G401.6 (cell line): ENCODE results near the gene ECM1.
A peak's percentile ranks its signal among the peaks of the same experiment; 100 is the strongest.

ENCODE experiments used
- FAIRE-seq: peaks from 2 replicates; lab custom pipeline; 2012; peaks lifted over from hg19 to GRCh38; lab: Jason Lieb, UNC

The ECM1 gene

DNA sequence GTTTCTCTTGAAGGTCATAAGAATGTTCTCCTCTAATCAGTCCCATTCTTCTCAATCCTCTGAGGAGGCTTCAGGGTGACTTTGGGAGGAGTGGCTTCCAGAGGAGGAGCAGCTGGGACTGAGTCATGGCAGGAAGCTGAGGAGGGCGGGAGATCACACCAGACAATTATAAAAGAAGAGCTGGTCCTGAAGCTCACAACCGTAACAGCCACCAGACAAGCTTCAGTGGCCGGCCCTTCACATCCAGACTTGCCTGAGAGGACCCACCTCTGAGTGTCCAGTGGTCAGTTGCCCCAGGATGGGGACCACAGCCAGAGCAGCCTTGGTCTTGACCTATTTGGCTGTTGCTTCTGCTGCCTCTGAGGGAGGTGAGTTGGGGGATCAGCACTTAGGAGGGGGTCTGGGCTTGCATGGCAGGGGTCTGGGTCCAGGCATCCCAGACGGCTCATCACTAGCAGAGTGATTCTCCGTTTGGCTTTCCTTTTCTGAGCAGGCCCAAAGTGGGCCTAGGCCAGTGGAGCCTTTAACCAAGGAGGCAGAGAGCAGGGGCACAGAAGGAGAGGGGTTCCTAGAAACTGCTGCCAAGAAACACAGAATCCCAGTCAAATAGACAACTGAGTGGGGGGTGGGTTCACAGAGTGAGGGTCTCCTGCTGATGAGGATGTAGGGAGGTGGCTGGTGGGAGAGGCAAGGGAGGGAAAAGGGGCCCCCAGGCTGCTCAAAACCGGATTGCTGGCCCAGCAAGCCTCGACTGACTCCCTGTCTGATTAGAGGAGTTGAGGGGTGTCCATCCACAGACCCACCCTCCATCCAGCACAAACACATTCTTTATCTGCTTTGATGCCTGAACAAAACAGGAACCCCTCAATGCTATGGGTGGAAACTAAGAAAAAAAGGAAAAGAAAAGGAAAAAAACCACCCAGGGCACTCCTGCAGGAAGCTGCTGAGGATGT, at the start of gene ECM1:
Gene ECM1 (plus strand): TSS at position 198 of the 953 bp plus-strand sequence. CDS start 101 bp downstream, at position 299.
- peak; percentile 8 for FAIRE-seq

DNA sequence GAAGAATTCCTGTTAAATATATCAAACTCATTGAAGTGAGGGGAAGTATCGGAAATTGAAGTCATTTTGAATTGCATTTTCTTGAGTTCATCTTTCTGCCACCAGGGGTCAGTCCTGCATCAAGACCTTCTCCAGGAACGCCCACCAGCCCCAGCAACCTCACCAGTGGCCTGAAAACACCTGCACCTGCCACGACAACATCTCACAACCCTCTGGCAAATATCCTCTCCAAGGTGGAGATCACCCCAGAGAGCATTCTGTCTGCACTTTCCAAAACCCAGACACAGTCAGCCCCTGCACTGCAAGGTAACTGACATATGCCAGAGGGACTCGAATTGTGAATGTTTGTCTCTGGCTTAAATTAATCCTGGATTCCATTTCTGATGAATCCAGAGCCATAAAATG, 43.5 kb upstream of the ECM1 start:
- peak; percentile 49 for FAIRE-seq

DNA sequence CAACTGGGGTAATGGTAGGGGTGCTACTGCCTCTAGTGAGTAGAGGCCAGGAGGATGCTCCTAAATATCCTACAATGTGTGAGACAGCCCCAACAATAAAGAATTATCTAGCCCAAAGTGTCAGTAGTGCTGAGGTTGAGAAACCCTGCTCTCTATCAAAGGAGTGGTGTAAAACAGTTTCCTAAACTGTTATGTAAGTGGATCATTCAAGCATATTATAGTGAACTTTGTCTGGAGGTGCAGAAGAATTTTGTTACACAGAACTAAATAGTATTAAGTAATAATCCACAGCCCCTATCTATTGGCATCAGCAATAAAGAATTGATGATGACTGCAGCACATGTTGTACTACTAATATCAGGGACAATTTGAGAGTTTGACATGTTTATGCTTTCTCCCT, 40.9 kb upstream of the ECM1 start:
- FAIRE-seq = no peak

DNA sequence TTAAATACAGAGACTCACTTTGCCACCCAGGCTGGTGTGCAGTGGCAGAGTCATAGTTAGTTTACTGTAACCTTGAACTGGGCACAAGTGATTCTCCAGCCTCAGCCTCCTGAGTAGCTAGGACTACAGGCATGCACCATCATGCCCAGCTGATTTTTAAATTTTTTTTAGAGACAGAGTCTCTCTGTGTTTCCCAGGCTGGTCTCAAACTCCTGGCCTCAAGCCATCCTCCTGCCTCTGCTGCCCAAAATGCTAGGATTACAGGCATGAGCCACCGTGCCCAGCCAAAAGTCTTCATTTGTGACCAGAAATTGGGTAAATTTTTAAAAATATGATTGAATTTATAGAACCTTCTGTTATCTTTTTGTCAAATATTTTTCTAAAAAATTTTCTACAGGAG, 38.6 kb upstream of the ECM1 start:
- FAIRE-seq = no peak

DNA sequence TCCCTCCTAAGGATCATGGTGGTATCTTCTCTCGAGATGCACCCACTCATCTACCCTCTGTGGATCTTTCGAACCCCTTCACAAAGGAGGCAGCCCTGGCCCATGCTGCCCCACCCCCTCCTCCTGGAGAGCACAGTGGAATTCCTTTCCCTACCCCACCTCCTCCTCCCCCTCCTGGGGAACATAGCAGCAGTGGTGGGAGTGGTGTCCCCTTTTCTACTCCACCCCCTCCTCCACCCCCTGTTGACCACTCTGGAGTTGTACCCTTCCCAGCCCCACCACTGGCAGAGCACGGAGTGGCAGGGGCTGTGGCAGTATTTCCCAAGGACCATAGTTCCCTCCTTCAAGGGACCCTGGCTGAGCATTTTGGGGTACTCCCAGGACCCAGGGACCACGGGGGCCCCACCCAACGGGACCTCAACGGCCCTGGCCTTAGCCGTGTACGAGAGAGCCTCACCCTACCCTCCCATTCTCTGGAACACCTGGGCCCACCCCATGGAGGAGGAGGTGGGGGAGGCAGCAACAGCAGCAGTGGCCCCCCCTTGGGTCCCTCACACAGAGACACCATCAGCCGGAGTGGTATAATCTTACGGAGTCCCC, 35.2 kb upstream of the ECM1 start:
- no peak for FAIRE-seq

DNA sequence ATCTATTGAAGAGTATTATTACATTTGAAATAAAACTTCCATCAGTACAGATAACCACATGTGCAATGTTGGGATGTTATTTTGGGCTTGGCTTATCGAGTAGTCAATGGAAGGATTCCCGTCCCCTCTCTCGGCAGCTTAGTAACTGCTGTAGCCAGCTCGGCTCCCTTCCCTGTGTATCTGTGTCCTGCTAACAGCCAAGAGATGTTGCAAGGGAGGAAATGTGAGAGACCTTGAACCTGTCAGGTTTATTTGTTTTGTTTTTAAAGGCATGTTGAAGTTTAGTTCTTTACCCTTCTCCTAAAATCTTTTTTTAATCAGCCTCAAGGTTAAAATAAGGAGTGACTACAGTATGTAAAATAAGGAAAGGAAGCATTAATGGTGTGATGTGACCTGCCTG, 34.2 kb upstream of the ECM1 start:
- no peak for FAIRE-seq

DNA sequence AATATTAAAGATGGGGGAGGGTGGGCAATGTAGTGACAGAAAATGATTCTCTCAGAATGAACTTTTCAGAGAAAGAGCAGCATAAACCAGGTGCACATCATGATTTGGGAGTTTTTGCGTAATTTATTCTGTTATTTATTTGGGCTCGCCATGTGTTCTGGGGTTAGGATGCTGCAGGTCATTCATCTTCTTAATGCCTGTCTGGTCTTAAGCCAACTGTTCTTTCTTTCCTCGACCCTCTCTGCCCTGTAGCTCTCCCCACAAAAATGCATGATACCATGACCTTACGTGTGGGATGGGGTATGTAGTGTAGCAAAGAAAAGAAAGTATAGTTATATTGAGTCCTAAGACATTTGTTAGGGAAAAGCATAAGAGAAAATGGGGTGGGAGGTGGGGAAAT, 33.0 kb upstream of the ECM1 start:
- FAIRE-seq = no peak

DNA sequence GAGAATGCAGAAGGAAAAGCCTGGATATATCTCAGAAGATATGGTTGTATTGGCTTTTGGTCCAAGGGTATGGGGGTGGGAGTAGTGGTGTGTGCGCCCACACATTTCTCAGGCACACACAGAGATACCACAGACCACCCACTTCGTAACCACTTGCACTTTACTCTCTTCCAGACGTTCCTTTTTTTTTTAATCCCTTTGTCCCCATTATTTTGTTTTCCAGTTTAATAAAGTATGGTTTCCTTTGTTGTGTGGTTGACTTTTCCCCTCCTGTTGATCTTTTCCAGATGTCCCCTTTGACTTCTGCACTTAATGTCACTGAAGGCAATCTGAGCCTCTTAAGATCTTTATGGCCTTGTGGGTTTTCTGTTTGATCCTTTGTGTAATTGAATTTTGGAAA, 31.2 kb upstream of the ECM1 start:
- FAIRE-seq = no peak

DNA sequence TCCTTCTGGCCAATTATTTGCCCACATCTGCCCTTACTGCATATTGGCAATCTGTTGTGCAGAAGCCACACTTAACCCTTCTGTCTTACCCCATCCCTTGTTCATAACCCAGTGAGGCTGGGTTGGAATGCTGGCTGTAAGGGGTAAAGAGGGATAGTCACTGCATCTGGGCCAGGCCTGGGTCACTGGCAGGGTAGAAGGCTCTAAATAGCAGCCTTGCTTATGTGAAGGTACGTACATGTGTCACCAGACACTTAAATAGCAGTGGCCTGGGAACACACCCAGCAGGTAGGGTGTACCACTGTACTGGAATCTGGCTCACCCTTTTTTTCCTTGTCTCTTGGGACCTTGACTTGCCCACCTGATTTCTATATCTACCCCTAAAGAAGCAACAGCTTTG, 30.6 kb upstream of the ECM1 start:
- no peak for FAIRE-seq

DNA sequence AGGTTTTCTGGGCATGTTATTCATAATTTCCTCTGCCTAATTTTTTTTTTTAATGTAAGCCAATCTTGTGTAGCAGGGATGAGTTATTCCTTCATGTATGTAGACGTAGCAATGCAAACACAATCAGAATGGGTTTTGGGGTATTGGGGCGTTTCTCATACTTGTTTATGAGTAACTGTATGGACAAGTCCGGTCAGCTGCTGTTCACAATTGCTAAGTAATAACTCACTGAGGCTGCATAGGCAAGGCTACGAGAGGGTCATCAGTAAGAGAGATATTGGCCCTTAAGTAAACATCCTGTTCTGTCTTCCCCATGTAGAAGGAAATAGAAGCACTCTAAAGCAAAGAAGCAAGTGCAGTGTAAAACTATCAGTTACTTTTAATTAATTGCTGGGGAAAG, 30.2 kb upstream of the ECM1 start:
- FAIRE-seq = no peak

DNA sequence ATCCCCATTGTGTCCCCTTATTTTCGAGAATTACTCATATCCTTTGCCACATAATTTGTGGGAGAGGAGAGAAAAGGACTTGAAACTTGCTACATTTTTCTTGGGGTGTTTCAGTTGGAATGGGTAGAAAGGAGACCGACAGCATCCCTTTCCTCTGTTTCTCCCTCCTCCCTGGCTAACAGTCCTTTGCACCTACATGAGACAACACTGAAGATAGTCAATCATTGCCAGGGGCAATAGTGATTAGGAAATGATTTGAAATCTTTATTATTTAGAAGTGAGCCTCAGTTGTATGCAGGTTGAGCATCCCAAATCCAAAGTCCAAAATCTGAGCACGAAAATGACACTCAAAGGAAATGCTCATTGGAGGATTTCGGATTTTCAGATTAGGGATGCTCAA, 28.5 kb upstream of the ECM1 start:
- FAIRE-seq = no peak

DNA sequence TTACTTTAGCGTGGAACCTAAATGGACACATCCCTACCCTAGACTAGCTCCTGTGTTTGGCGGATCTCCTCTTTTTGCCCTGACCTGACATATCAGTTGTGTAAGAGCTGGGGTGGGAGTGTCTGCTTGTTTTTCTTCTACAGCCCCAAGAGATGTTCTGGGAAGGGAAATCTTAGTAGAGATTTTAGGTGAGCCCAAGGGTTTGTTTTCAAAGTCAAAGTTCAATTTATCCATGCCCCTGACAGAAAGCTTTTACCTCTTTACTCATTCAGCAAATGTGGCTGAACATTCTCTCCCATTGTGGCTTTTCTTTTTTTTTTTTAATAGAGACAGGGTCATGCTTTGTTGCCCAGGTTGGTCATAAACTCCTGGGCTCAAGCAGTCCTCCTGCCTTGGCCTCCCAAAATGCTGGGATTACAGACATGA, 28.0 kb upstream of the ECM1 start:
- no peak for FAIRE-seq

DNA sequence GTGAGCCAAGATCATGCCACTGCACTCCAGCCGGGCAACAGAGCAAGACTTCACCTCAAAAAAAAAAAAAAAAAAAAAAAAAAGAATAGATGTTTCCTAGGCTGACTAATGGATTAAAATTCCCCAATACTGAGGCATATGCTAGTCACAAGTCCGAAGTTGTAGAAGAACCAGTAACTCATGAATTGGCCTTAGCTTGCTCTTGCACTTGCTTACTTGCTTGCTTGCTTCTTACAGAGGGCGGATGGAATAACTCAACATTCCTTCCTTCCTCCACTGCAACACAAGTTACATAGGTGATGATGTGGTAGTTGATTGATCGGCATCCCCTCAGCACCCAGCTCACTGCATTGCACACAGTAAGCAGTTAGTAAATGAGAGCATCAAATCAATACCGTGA, 23.5 kb upstream of the ECM1 start:
- peak; percentile 95 for FAIRE-seq

DNA sequence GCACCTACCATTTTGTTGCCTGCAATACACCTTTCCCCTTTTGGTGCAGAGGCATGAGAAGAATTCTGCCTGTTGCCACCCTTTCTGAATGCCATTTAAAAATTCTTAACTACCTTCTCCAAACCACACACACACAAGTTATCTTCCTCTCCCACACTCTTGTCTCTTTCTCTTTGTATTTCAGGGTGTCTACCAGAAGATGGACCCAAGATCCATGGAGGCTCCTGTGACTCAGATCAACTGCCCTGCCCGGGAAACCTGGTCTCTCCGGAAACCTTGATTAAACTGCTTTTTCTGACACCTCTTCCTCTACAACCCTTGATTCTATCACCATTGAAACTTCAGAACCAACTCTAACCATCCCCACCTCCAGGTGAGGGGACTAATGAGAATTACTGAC, 23.0 kb upstream of the ECM1 start:
- no peak for FAIRE-seq

DNA sequence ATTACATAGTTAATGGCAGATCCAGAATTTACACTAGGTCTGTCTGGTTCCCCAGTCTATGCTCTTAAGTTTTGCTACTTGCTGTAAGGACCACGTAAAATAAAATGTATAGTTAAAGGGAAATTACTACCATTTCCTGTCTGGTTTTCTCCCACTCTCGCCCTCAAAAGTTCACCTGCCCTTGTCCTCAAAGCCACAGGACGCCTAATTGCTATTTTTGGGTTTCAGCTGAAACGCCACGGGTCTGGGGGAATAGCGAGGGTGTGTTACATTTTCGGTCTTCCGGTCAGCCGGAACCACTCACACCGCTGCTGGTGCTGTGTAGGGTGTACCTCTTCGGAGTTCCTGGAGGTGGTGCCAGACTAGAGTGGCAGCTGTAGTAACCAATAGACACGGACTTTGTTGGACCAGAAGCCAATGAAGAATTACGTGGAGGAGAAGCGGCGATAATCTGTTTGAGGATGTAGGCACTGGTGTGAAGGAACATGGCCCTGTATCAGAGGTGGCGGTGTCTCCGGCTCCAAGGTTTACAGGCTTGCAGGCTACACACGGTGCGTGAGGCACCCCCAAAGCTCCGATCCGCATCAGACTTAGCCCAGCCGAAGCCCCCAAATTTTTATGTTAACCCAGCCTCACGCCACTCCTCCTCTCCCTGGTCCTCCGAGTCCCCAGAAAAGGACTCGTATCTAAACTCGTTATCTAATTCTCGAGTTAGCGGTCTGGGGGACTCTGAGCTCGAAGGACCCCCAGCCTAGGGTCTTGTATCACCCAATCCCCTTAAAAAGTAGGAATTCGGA, 20.7 kb upstream of the ECM1 start, which contains the start of gene TARS2:
Gene TARS2 (plus strand): TSS at position 454 of the 797 bp plus-strand sequence. CDS start 32 bp downstream, at position 486.
- FAIRE-seq = peak; percentile 95

DNA sequence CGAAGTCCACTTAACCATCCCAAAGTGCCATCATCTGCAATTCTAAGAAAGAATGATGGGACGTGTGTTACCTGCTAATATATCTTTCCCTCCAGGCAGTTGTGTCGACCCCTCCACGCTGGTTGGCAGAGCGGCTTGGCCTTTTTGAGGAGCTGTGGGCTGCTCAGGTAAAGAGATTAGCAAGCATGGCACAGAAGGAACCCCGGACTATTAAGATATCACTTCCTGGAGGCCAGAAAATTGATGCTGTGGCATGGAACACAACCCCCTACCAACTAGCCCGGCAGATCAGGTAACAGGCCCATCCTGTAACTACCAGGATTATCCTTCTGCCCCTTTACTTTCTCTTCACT, 20.2 kb upstream of the ECM1 start:
- no peak for FAIRE-seq

DNA sequence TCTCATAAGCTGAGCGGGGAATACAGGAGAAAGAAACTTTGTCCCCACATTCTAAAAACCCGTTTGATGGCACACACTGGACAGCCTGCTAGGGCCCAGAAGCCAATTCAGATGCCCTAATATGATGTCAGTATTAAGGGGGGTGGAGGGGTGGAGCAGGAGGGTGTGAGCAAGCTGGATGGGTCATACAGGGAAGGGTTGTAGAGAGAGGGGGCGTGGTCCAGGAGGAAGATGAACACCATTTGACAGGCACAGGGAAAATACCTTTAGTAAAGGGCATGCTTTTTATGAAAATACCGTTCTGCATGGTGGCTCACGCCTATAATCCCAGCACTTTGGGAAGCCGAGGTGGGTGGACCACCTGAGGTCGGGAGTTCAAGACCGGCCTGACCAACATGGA, 14.7 kb upstream of the ECM1 start:
- FAIRE-seq = no peak

DNA sequence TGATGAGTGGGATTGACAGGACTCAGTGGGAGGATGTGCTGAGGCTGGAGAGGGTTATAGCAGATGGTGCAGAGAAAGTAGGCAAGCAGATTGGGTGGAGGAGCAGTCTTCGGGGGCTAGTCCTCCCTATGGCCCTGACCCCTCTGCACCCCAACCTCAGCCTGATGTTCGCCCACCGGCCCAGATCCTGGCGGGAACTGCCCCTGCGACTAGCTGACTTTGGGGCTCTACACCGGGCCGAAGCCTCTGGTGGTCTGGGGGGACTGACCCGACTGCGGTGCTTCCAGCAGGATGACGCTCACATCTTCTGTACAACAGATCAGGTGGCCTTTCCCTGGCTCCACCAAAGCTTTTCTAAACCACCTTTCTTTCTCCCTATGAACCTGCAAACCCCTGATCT, 9.6 kb upstream of the ECM1 start:
- FAIRE-seq = no peak

DNA sequence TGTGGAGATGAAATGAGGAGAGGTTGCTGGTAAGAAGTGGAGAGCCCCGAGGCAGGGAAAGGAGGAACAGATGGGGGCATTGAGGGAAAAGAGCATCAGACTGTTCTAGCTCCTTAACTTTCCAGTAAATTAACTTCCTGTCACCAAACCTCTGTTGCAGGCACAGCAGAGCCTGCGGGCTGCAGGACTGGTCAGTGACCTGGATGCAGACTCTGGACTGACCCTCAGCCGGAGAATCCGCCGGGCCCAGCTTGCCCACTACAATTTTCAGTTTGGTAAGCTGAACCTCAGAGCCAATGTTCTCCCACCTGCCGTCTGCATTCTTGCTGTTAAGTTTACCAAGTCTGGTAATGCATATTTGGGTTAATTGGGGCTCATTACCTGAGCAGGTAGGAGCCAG, 2.5 kb upstream of the ECM1 start:
- no peak for FAIRE-seq

DNA sequence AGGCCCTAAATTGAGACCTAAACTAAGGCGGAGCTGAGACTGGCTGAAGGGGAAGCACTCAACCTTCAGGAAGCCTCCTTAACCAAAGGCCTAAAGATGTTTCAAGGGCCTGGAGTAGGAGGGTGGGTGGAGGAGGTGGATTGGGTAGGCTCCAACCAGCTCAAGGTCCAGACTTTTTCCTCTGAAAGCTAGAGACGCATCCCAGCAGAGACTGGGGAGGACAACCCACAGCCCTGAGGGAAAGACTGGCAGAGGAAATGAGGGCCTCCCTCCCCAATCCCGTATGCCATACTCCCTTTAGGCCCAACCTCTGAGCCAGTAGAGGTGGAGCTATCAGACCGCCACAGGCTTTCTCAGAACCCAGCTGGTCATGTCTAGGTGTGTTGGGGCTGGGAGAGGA, 1.1 kb downstream of the ECM1 start:
- FAIRE-seq = no peak

DNA sequence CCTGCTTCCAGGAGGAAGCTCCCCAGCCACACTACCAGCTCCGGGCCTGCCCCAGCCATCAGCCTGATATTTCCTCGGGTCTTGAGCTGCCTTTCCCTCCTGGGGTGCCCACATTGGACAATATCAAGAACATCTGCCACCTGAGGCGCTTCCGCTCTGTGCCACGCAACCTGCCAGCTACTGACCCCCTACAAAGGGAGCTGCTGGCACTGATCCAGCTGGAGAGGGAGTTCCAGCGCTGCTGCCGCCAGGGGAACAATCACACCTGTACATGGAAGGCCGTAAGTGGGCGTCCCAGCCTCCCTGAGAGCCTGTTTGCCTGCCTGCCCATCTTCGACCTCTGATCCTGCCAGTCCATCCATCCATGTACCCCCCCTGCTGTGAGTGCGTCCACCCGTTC, 3.6 kb downstream of the ECM1 start:
- FAIRE-seq = no peak

DNA sequence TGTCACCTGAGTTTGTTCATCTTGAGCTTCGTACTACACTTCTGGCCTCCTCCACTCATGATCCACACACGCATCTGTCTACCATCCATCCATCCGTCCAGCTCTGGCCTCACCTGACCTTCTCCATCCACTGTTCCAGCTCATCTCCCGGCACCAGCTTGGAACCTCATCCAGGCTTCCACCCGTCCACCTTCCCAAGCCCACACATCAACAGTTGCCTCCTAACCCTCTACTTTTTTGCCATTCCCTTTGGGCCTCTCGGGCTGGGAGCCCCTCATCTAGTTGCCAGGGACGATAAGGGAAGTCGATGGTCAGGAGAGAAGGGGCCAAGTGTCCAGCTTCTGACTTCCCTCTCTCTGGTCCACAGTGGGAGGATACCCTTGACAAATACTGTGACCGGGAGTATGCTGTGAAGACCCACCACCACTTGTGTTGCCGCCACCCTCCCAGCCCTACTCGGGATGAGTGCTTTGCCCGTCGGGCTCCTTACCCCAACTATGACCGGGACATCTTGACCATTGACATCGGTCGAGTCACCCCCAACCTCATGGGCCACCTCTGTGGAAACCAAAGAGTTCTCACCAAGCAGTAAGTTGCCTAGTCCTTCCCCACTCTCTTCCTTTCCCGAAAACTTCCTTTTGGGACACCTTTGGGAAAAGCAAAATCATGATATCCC, 4.2 kb downstream of the ECM1 start:
- FAIRE-seq = no peak
